Measurements from ENCODE around the gene CA5A.

GRCh38 chr16:87844809-87845208, 91.5 kb downstream of the CA5A start:
- TF ChIP-seq CTCF (IDR thresholded peaks at IDR 0.05) (no peak), POLR2A (IDR thresholded peaks at IDR 0.05) (no peak)

Data from heart left ventricle (tissue), 13 donors.